HCT116 (cell line): Measurements from ENCODE around the gene PCCB. TPM values are rescaled to one million over a fixed set of nuclear protein-coding genes. Genes with fewer than 3 reads are reported as not detected.

ENCODE experiments used
- ATAC-seq: fragments of 200-7000 bp; cut with Tn5 transposase; 2 replicates; pipeline ENCODE4 v1.9.1; 2020; ENCODE audit warnings: mild to moderate bottlenecking, moderate library complexity
- BruUV-seq: library from RNA; stranded (reverse); fragments of 400-500 nt; replicated peaks from 2 replicates; lab custom pipeline; 2021; lab: Mats Ljungman, UMichigan
- CTCF ChIA-PET: fragments of 300-600 bp; sonication (Branson Sonifier 250); formaldehyde crosslinking; loops from one replicate; lab custom pipeline; 2021; ENCODE audit warnings: antibody characterized with exemption; lab: Charles Lee
- POLR2A ChIA-PET: fragments of 300-600, 350-600 bp; sonication (Branson Sonifier 250); formaldehyde crosslinking; loops from one replicate; lab custom pipeline; 2021; ENCODE audit warnings: antibody characterized with exemption; lab: Charles Lee
- RAD21 ChIA-PET, 2 experiments: fragments of 300-600 bp; sonication (Branson Sonifier 250); formaldehyde crosslinking; loops; one replicate each; lab custom pipeline; 2023; ENCODE audit warnings: low total read pairs in 2 of 2; ENCODE audit not compliant: uncharacterized antibody in 2 of 2, unreplicated experiment in 2 of 2, low non-redundant PET in 1 of 2; lab: Charles Lee
- DNase-seq: peaks from one replicate; pipeline ENCODE4 v3.0.0-alpha.2; 2010; ENCODE audit warnings: low read depth, low spot score
- H2AFZ ChIP-seq: fragments of 200-600 bp; shearing (Covaris generic), sonication (generic); 2 replicates; pipeline ENCODE4 v1.6.1; 2017; ENCODE audit warnings: low read depth, mixed run types, mixed read lengths, antibody characterized with exemption, low read length; ENCODE audit not compliant: poor library complexity, severe bottlenecking
- H3K27ac ChIP-seq: 2 replicates; pipeline ENCODE4 v1.5.1; 2012; ENCODE audit warnings: low read depth, low read length
- H3K27me3 ChIP-seq: fragments of 200-600 bp; sonication (generic); 2 replicates; pipeline ENCODE4 v1.6.1; 2016; ENCODE audit warnings: mixed run types, low read length, mixed read lengths; ENCODE audit not compliant: insufficient read depth
- H3K36me3 ChIP-seq, 2 experiments: fragments of 200-500 bp in 1 of 2; fragments of 200-600 bp in 1 of 2; sonication (Bioruptor generic) in 1 of 2; sonication (generic) in 1 of 2; 2 replicates each; pipeline versions ENCODE4 v1.5.1 to v1.6.1; 2014 to 2016; ENCODE audit warnings: low read length in 2 of 2, inconsistent platforms in 1 of 2, mixed read lengths in 1 of 2, mixed run types in 1 of 2; ENCODE audit not compliant: insufficient read depth in 2 of 2, control insufficient read depth in 1 of 2
- H3K4me1 ChIP-seq, 2 experiments: fragments of 200-600 bp in 1 of 2; sonication (generic) in 1 of 2; 2 replicates each; pipeline versions ENCODE4 v1.5.1 to v1.6.1; 2012 to 2017; ENCODE audit warnings: low read length in 2 of 2, inconsistent platforms in 1 of 2, mild to moderate bottlenecking in 1 of 2, mixed read lengths in 1 of 2, mixed run types in 1 of 2, moderate library complexity in 1 of 2; ENCODE audit not compliant: insufficient read depth in 2 of 2, control insufficient read depth in 1 of 2
- H3K4me2 ChIP-seq: fragments of 200-600 bp; sonication (generic); 2 replicates; pipeline ENCODE4 v1.6.1; 2017; ENCODE audit warnings: mixed run types, low read length, mixed read lengths
- H3K4me3 ChIP-seq, 2 experiments: fragments of 200-600 bp in 1 of 2; sonication (generic) in 1 of 2; replicated peaks in 1 of 2; 2 replicates each; pipeline ENCODE4 v1.5.1; 2011 to 2016; ENCODE audit warnings: low read length in 2 of 2, control low read depth in 1 of 2, low read depth in 1 of 2, mild to moderate bottlenecking in 1 of 2, mixed read lengths in 1 of 2, mixed run types in 1 of 2
- H3K79me2 ChIP-seq: fragments of 200-600 bp; sonication (generic); 2 replicates; pipeline ENCODE4 v1.6.1; 2017; ENCODE audit warnings: mild to moderate bottlenecking, mixed run types, low read length, moderate library complexity, mixed read lengths; ENCODE audit not compliant: insufficient read depth
- H3K9ac ChIP-seq: fragments of 200-600 bp; sonication (generic); 2 replicates; pipeline ENCODE4 v1.6.1; 2016; ENCODE audit warnings: low read length, mixed read lengths
- H3K9me2 ChIP-seq: fragments of 200-600 bp; sonication (generic), shearing (Covaris generic); 2 replicates; pipeline ENCODE4 v1.6.1; 2017; ENCODE audit warnings: mixed run types, mild to moderate bottlenecking, moderate library complexity; ENCODE audit not compliant: insufficient read depth
- H3K9me3 ChIP-seq, 2 experiments: fragments of 200-500 bp in 1 of 2; fragments of 200-600 bp in 1 of 2; sonication (Bioruptor generic) in 1 of 2; sonication (generic) in 1 of 2; 2 replicates each; pipeline ENCODE4 v1.6.1; 2014 to 2017; ENCODE audit warnings: low read length in 2 of 2, mixed read lengths in 2 of 2, inconsistent platforms in 1 of 2, low read depth in 1 of 2, mild to moderate bottlenecking in 1 of 2, mixed run types in 1 of 2, moderate library complexity in 1 of 2; ENCODE audit not compliant: control insufficient read depth in 1 of 2, insufficient read depth in 1 of 2
- H4K20me1 ChIP-seq: fragments of 200-600 bp; sonication (generic), shearing (Covaris generic); 2 replicates; pipeline ENCODE4 v1.6.1; 2017; ENCODE audit warnings: mixed run types, mild to moderate bottlenecking, moderate library complexity; ENCODE audit not compliant: insufficient read depth
- EGR1 ChIP-seq: IDR thresholded peaks from 2 replicates; pipeline ENCODE4 v1.6.1; 2012; ENCODE audit warnings: low read depth
- JUND ChIP-seq: IDR thresholded peaks from 2 replicates; pipeline ENCODE4 v1.6.1; 2012
- POLR2A ChIP-seq: IDR thresholded peaks from 2 replicates; pipeline ENCODE4 v1.7.0; 2011; ENCODE audit warnings: borderline replicate concordance; ENCODE audit not compliant: insufficient read depth, insufficient read length; ENCODE audit errors: extremely low read depth
- POLR2AphosphoS5 ChIP-seq: IDR thresholded peaks from 2 replicates; pipeline ENCODE4 v1.6.1; 2011; ENCODE audit warnings: mild to moderate bottlenecking, low read depth, low read length, moderate library complexity
- RAD21 ChIP-seq: IDR thresholded peaks from 2 replicates; pipeline ENCODE4 v1.6.1; 2012; ENCODE audit warnings: low read depth, mild to moderate bottlenecking
- SRF ChIP-seq: IDR thresholded peaks from 2 replicates; pipeline ENCODE4 v1.6.1; 2012; ENCODE audit warnings: low read depth
- TCF7L2 ChIP-seq: IDR thresholded peaks from 2 replicates; pipeline ENCODE4 v1.7.0; 2011; ENCODE audit warnings: borderline replicate concordance, inconsistent platforms; ENCODE audit not compliant: insufficient read depth, insufficient read length; ENCODE audit errors: extremely low read depth
- ZNF274 ChIP-seq: fragments of 200-500 bp; sonication (Bioruptor generic); IDR thresholded peaks from 2 replicates; pipeline ENCODE4 v1.6.1; 2014; ENCODE audit warnings: mild to moderate bottlenecking, low read depth, low read length, inconsistent platforms
- intact Hi-C: fragments of 100-400 bp; cut with micrococcal nuclease; formaldehyde crosslinking; loops from 2 replicates; pipeline ENCODE4 v1.10.0; 2022
- total RNA-seq: library from RNA; stranded (reverse); gene quantifications from one replicate; pipeline ENCODE4 v1.2.1, GENCODE V29; 2021; ENCODE audit not compliant: unreplicated experiment
- TF ChIP-seq, protein P1 (sequence below): IDR thresholded peaks from 2 replicates; pipeline ENCODE4 v1.6.1; 2011; ENCODE audit warnings: mild to moderate bottlenecking, low read length, moderate library complexity; ENCODE audit not compliant: insufficient replicate concordance; ENCODE audit errors: extremely low read depth
- TF ChIP-seq, protein P2 (sequence below), 3 experiments: fragments of 200-600 bp in 1 of 3; sonication (generic) in 1 of 3; IDR thresholded peaks in 2 of 3; conservative IDR thresholded peaks in 1 of 3; 2 replicates each; pipeline ENCODE4 v1.5.1; 2012 to 2017; ENCODE audit warnings: low read depth in 2 of 3, low read length in 2 of 3, antibody characterized with exemption in 1 of 3, borderline replicate concordance in 1 of 3, control low read depth in 1 of 3, mild to moderate bottlenecking in 1 of 3, mixed read lengths in 1 of 3, mixed run types in 1 of 3, moderate library complexity in 1 of 3; ENCODE audit not compliant: insufficient read depth in 1 of 3

Gene PCCB
- total RNA-seq, 1 experiment from 2014 or later, result 48.9 TPM

GRCh38 chr3:136267235-136267634 is 17.1 kb downstream of the PCCB start:
- DNase-seq (no peak), ATAC-seq (no peak)
- POLR2A ChIA-PET, result no interaction called here
- RAD21 ChIA-PET, result no interaction called here
- peaks cover 0 to 4% of the 10 kb centered on the region in 2 experiments; a peak in 1 of 4 replicates for H3K4me1 ChIP-seq
- no peak overlapping the region for H2AFZ ChIP-seq
- peaks cover 4 to 8% of the 10 kb centered on the region in 2 experiments; a peak in 3 of 4 replicates for H3K36me3 ChIP-seq
- no peak overlapping the region for H3K4me3 ChIP-seq
- no peaks in the 10 kb centered on the region for H3K27me3 ChIP-seq
- intact Hi-C loops, result no loop called here
- H3K9ac ChIP-seq, result no peak overlapping the region
- BruUV-seq, result no TSS peak
- TF ChIP-seq, protein P1, sequence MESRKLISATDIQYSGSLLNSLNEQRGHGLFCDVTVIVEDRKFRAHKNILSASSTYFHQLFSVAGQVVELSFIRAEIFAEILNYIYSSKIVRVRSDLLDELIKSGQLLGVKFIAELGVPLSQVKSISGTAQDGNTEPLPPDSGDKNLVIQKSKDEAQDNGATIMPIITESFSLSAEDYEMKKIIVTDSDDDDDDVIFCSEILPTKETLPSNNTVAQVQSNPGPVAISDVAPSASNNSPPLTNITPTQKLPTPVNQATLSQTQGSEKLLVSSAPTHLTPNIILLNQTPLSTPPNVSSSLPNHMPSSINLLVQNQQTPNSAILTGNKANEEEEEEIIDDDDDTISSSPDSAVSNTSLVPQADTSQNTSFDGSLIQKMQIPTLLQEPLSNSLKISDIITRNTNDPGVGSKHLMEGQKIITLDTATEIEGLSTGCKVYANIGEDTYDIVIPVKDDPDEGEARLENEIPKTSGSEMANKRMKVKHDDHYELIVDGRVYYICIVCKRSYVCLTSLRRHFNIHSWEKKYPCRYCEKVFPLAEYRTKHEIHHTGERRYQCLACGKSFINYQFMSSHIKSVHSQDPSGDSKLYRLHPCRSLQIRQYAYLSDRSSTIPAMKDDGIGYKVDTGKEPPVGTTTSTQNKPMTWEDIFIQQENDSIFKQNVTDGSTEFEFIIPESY, result no peak
- TF ChIP-seq ZNF274 (no peak), POLR2AphosphoS5 (no peak), POLR2A (no peak), TCF7L2 (no peak), RAD21 (no peak), JUND (no peak), EGR1 (no peak), SRF (no peak)
- TF ChIP-seq, protein P2, sequence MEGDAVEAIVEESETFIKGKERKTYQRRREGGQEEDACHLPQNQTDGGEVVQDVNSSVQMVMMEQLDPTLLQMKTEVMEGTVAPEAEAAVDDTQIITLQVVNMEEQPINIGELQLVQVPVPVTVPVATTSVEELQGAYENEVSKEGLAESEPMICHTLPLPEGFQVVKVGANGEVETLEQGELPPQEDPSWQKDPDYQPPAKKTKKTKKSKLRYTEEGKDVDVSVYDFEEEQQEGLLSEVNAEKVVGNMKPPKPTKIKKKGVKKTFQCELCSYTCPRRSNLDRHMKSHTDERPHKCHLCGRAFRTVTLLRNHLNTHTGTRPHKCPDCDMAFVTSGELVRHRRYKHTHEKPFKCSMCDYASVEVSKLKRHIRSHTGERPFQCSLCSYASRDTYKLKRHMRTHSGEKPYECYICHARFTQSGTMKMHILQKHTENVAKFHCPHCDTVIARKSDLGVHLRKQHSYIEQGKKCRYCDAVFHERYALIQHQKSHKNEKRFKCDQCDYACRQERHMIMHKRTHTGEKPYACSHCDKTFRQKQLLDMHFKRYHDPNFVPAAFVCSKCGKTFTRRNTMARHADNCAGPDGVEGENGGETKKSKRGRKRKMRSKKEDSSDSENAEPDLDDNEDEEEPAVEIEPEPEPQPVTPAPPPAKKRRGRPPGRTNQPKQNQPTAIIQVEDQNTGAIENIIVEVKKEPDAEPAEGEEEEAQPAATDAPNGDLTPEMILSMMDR (IDR thresholded peaks at IDR 0.05 in 2 of 3, conservative IDR thresholded peaks at IDR 0.05 in 1 of 3; ENCODE audit: borderline replicate concordance in 1 of 3, insufficient read depth in 1 of 3, low read depth in 2 of 3, low read length in 2 of 3), result no peak
- H3K27ac ChIP-seq, result no peak overlapping the region
- H3K79me2 ChIP-seq, result 0 out of 2 replicates have a peak, but pooled peaks cover 4% of the 10 kb centered on the region
- H3K4me2 ChIP-seq, result no peak overlapping the region
- H4K20me1 ChIP-seq, result no peaks in the 10 kb centered on the region
- no peaks in the 10 kb centered on the region for H3K9me2 ChIP-seq
- CTCF ChIA-PET, result no interaction called here
- H3K9me3 ChIP-seq, result no peaks in the 10 kb centered on the region
